C4-2B (cell line): ENCODE data around the gene GPR137B.

ENCODE experiments used
- CTCF ChIP-seq: fragments of 450-650 bp; conservative IDR thresholded peaks from 2 replicates; pipeline ENCODE4 v1.5.1; 2017; ENCODE audit warnings: mild to moderate bottlenecking
- ZFX ChIP-seq: fragments of 450-650 bp; IDR thresholded peaks from 2 replicates; pipeline ENCODE4 v1.6.1; 2017

GRCh38 chr1:236155841-236156503 lies 13.6 kb downstream of the GPR137B start:
- TF ChIP-seq CTCF: no peak
- TF ChIP-seq ZFX: no peak
